HepG2 (cell line): ENCODE data around the gene ZFP62. TPM values are rescaled to one million over a fixed set of nuclear protein-coding genes. Genes with fewer than 3 reads are reported as not detected.

Experiments
- CBX5 ChIP-seq: sonication (generic); formaldehyde crosslinking; IDR thresholded peaks from 2 replicates; pipeline ENCODE4 v1.4.0; 2020; ENCODE audit warnings: missing genetic modification reagents, borderline replicate concordance
- DMAP1 ChIP-seq: IDR thresholded peaks from 2 replicates; pipeline ENCODE4 v1.6.1; 2016
- FOSL2 ChIP-seq: sonication (generic); formaldehyde crosslinking; IDR thresholded peaks from 2 replicates; pipeline ENCODE4 v1.4.0; 2020; ENCODE audit warnings: missing genetic modification reagents
- GZF1 ChIP-seq: sonication (generic); formaldehyde crosslinking; IDR thresholded peaks from 2 replicates; pipeline ENCODE4 v1.5.1; 2020; ENCODE audit warnings: mild to moderate bottlenecking, missing genetic modification reagents
- HIVEP1 ChIP-seq: sonication (generic); formaldehyde crosslinking; IDR thresholded peaks from 2 replicates; pipeline ENCODE4 v1.4.0; 2020; ENCODE audit warnings: mild to moderate bottlenecking, missing genetic modification reagents
- HNRNPL ChIP-seq: fragments of 200-400 bp; formaldehyde crosslinking; IDR thresholded peaks from 2 replicates; pipeline ENCODE4 v1.6.1; 2017; ENCODE audit warnings: mild to moderate bottlenecking, low read depth, low read length
- PBX3 ChIP-seq: sonication (generic); formaldehyde crosslinking; IDR thresholded peaks from 2 replicates; pipeline ENCODE4 v1.8.1; 2023; ENCODE audit warnings: missing genetic modification reagents, inconsistent platforms, borderline replicate concordance
- TFDP1 ChIP-seq: IDR thresholded peaks from 2 replicates; pipeline ENCODE4 v1.6.1; 2016; ENCODE audit warnings: missing compliant biosample characterization, missing genetic modification reagents, borderline replicate concordance
- ZBTB40 ChIP-seq, 2 experiments: fragments of 450-650 bp in 1 of 2; sonication (generic) in 1 of 2; formaldehyde crosslinking in 1 of 2; IDR thresholded peaks; 2 replicates each; pipeline versions ENCODE4 v1.6.1 to v1.8.0; 2016 to 2022; ENCODE audit warnings: antibody characterized with exemption in 1 of 2, mild to moderate bottlenecking in 1 of 2, missing genetic modification reagents in 1 of 2
- ZNF20 ChIP-seq: sonication (generic); formaldehyde crosslinking; IDR thresholded peaks from 2 replicates; pipeline ENCODE4 v1.4.0; 2020; ENCODE audit warnings: mild to moderate bottlenecking, moderate library complexity, missing genetic modification reagents
- ZNF335 ChIP-seq: sonication (generic); formaldehyde crosslinking; IDR thresholded peaks from 2 replicates; pipeline ENCODE4 v1.4.0; 2020; ENCODE audit warnings: missing genetic modification reagents
- ZNF550 ChIP-seq: sonication (generic); formaldehyde crosslinking; IDR thresholded peaks from 2 replicates; pipeline ENCODE4 v1.4.0; 2020; ENCODE audit warnings: mild to moderate bottlenecking, missing genetic modification reagents, borderline replicate concordance
- polyA plus RNA-seq, 8 experiments: library from polyadenylated mRNA; depleted of rRNA in 3 of 8; stranded (reverse) in 7 of 8; unstranded in 1 of 8; fragments of >200 nt; fragmentation: Illumina TruSeq in 4 of 8; extraction: Trizol in 4 of 8; gene quantifications; 2 replicates each; pipeline versions ENCODE4 v1.2.1 to v1.2.3, GENCODE V29; 2011 to 2016; ENCODE audit warnings: low read depth in 4 of 8, missing spikeins in 1 of 8, mixed read lengths in 1 of 8; ENCODE audit not compliant: insufficient read depth in 1 of 8
- total RNA-seq, 5 experiments: library from RNA; depleted of rRNA; stranded (reverse); fragments of >200 nt; fragmentation: Illumina TruSeq; extraction: Trizol; gene quantifications; 2 replicates each; pipeline ENCODE4 v1.2.3, GENCODE V29; 2016; ENCODE audit warnings: low read depth in 1 of 5
- TF ChIP-seq, protein P1 (sequence below): sonication (generic); formaldehyde crosslinking; IDR thresholded peaks from 2 replicates; pipeline ENCODE4 v1.9.0; 2021; ENCODE audit warnings: missing genetic modification reagents, borderline replicate concordance

ZFP62 gene
- total and polyA plus RNA-seq, 2 of the 13 experiments (the other 11 are each of a cell fraction or from before 2014, with no cell fraction given), result 8.2 to 19.4 TPM

- TF ChIP-seq HIVEP1 (CRISPR knock-in tag), result peak; percentile 51
- TF ChIP-seq PBX3, result peak; percentile 42; the same call in 1 of the 2 replicates
- TF ChIP-seq, protein P1, sequence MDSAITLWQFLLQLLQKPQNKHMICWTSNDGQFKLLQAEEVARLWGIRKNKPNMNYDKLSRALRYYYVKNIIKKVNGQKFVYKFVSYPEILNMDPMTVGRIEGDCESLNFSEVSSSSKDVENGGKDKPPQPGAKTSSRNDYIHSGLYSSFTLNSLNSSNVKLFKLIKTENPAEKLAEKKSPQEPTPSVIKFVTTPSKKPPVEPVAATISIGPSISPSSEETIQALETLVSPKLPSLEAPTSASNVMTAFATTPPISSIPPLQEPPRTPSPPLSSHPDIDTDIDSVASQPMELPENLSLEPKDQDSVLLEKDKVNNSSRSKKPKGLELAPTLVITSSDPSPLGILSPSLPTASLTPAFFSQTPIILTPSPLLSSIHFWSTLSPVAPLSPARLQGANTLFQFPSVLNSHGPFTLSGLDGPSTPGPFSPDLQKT, result peak; percentile 21; the same call in 1 of the 2 replicates
- TF ChIP-seq CBX5, result no peak; the same call in 1 of the 2 replicates
- peak; percentile 75; the same call in 1 of the 2 replicates for TF ChIP-seq ZNF335
- 0 out of 2 replicates have a peak, but pooled peaks have one; percentile 69 for TF ChIP-seq ZNF550 (CRISPR knock-in tag)
- TF ChIP-seq HNRNPL, result 0 out of 2 replicates have a peak, but pooled peaks have one; percentile 55
- TF ChIP-seq ZBTB40 (IDR thresholded peaks at IDR 0.05), result peak; percentile 69
- no peak; the same call in 1 of the 2 replicates for TF ChIP-seq ZBTB40 (CRISPR knock-in tag; IDR thresholded peaks at IDR 0.05)
- TF ChIP-seq DMAP1, result peak; percentile 99
- peak; percentile 78 for TF ChIP-seq GZF1 (CRISPR knock-in tag)
- TF ChIP-seq FOSL2 (CRISPR knock-in tag), result peak; percentile 29; the same call in 1 of the 2 replicates
- TF ChIP-seq ZNF20 (CRISPR knock-in tag), result no peak
- TF ChIP-seq TFDP1 (CRISPR knock-in tag), result peak; percentile 78; the same call in 1 of the 2 replicates
Observed at GRCh38 chr5:180810210-180810958, 50.7 kb downstream of the ZFP62 start (continued).
